GM18498 (cell line): ENCODE results near the gene TMEM132C.

Experiments
- ATAC-seq: cut with Tn5 transposase; IDR thresholded peaks from one replicate; pipeline ENCODE4 v1.9.1; 2021; ENCODE audit warnings: mild to moderate bottlenecking, moderate library complexity; ENCODE audit not compliant: unreplicated experiment

Gene TMEM132C

GRCh38 chr12:128745772-128746689 is 479.1 kb downstream of the TMEM132C start:
- no peak for ATAC-seq

DNA sequence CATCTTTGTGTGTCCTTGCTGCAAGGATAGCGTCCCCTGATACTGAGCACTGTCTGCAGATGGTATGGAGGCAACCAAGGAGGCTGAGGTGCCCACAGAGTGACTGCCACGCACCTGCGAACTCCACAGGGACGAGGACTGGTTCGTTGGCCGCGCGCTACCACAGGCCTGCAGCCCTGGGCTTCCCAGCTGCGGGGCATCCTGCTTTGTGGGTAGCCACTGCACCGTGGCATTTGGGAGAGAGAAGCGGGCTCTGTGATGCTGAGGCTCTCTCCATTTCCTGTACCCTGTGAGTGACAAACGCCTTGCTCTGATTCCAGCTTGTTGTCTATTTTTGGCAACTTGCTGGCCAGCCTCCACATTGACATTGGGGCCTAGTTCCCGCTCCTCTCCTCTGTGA is 480.5 kb downstream of the TMEM132C start:
- no peak for ATAC-seq

GRCh38 chr12:128752386-128752785 is 485.4 kb downstream of the TMEM132C start:
- no peak for ATAC-seq

DNA sequence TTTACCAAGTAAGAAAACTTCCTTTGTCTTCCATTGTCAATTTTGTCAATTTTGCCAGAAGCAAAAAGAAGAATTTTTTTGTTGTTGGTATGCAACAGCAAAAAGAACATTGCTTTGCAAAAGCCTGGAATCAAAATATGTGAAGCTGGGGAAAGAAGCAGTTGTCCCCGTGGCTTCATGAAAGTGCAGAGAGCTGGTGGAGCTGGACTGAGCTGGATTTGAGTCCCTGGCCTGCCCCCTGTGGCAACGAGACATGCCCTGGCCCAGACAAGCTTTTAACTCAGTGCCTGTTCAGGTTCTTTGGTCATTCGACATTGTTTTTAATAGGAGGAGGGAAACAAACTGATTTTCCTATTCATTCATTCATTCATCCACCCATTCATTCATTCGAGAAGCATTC is 486.5 kb downstream of the TMEM132C start:
- ATAC-seq = no peak

DNA sequence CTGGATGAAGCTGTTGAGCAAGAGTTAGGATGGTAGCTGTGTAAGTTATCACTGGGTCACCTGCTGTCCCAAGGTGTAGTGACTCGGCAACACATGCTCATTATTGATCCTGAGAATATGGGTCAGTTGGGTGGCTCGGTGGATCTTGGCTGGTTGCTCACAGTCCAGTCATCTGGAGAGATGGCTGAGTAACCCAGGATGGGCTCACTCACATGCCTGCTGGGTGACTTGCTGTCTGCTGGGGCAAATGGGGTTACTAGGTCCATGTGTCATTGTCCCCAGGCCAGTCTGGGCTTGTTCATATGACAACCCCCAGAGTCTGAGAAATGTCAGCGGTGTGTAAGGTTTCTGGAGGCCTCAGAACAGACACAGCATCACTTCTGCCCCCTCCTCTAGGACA is 487.3 kb downstream of the TMEM132C start:
- no peak for ATAC-seq

GRCh38 chr12:128755566-128755965 is 488.6 kb downstream of the TMEM132C start:
- no peak for ATAC-seq
